Suprapubic skin (tissue), 4 donors: Measurements from ENCODE around the gene DOC2B.

Experiments used
- CTCF ChIP-seq, 2 donors: fragments of 200-600 bp in 1 of 2; fragments of 450-650 bp in 1 of 2; sonication (generic) in 1 of 2; IDR thresholded peaks; one replicate each; pipeline ENCODE4 v1.5.1; 2016 to 2019; ENCODE audit warnings: antibody characterized with exemption in 2 of 2, mild to moderate bottlenecking in 1 of 2, moderate library complexity in 1 of 2
- EP300 ChIP-seq: sonication (generic); formaldehyde crosslinking; IDR thresholded peaks from one replicate; pipeline ENCODE4 v1.6.1; 2017; ENCODE audit warnings: antibody characterized with exemption
- POLR2A ChIP-seq, 2 donors: fragments of 450-650 bp; IDR thresholded peaks; one replicate each; pipeline ENCODE4 v1.6.1; 2017; ENCODE audit warnings: antibody characterized with exemption in 2 of 2, mild to moderate bottlenecking in 2 of 2, moderate library complexity in 2 of 2
- POLR2AphosphoS5 ChIP-seq, 3 donors: sonication (generic); formaldehyde crosslinking; IDR thresholded peaks; one replicate each; pipeline ENCODE4 v1.6.1; 2017; ENCODE audit warnings: antibody characterized with exemption in 3 of 3

- TF ChIP-seq POLR2AphosphoS5 (IDR thresholded peaks at IDR 0.05) = no peak
- TF ChIP-seq CTCF (IDR thresholded peaks at IDR 0.05) = no peak
- no peak for TF ChIP-seq POLR2A (IDR thresholded peaks at IDR 0.05)
- TF ChIP-seq EP300 = no peak
Observed at GRCh38 chr17:216625-217024, 35.2 kb upstream of the DOC2B start.
